Measurements from ENCODE around the gene GRHPR.

GRHPR gene

DNA sequence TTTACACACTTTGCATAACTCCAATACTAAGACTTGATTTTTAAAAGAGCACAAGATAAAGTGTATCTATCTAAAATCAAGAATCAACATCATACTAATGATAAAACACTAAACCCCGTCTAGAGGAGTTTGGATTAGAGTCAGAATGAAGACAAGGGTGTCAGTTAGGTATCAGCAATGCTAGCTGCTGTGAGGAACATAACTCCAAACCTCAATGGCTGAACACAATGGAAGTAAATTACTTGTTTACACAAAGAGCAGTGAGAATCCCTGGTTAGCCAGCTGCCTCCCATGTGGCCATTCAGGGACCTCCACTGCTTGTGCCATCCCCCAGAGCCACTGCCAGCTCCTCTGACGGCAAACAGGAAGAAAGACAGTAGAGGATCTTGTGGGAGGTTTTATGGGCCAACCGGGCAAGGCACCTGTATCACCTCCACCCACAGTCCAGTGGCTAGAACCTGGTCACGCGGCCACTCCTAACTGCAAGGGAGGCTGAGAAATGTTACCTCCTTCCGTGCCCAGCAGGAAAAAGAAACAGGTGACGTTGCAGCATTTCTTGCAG, 24.0 kb upstream of the GRHPR start:
- TF ChIP-seq, protein P1, sequence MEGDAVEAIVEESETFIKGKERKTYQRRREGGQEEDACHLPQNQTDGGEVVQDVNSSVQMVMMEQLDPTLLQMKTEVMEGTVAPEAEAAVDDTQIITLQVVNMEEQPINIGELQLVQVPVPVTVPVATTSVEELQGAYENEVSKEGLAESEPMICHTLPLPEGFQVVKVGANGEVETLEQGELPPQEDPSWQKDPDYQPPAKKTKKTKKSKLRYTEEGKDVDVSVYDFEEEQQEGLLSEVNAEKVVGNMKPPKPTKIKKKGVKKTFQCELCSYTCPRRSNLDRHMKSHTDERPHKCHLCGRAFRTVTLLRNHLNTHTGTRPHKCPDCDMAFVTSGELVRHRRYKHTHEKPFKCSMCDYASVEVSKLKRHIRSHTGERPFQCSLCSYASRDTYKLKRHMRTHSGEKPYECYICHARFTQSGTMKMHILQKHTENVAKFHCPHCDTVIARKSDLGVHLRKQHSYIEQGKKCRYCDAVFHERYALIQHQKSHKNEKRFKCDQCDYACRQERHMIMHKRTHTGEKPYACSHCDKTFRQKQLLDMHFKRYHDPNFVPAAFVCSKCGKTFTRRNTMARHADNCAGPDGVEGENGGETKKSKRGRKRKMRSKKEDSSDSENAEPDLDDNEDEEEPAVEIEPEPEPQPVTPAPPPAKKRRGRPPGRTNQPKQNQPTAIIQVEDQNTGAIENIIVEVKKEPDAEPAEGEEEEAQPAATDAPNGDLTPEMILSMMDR (IDR thresholded peaks at IDR 0.05; ENCODE audit: insufficient read depth, missing control alignments), result no peak
- DNase-seq (ENCODE audit: insufficient read length, low spot score), result no peak
- no peak for FAIRE-seq

DNA sequence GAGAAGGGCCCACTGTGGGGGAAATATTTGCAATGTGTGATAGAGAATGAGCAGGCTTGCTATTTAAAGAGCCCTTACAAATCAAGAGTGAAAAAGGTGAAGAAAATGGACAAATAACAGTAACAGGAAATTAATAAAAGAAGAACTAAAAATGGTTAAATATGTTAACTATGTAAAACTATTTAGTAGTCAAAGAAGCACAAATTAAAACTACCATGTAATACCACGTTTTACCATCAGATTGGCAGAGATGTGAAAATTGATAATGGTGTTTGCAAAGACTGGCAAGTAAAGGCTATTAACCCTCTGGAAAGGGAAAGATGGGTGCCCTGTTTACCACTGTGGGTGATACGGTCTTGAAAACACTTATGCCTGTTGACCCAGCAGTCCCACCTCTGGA, 23.2 kb upstream of the GRHPR start:
- DNase-seq (ENCODE audit: insufficient read length, low spot score), result no peak
- no peak for FAIRE-seq
- TF ChIP-seq, protein P1 (IDR thresholded peaks at IDR 0.05; ENCODE audit: insufficient read depth, missing control alignments), result no peak

DNA sequence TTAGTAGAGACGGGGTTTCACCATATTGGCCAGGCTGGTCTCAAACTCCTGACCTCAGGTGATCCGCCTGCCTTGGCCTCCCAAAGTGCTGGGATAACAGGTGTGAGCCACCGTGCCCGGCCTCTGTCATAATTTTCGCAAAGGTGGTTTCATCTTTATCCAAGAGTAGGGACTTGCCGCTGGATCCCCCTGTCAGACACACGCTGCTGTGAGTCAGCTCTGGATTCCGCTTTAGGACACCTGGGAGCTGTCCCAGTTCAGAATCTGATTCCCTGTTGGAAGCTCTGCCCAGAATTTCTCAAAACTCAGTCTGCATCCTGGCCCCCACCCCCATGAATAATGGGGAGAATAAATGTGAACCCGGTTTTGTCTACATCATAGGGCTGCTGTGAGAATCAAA, 17.9 kb upstream of the GRHPR start:
- TF ChIP-seq, protein P1 (IDR thresholded peaks at IDR 0.05; ENCODE audit: insufficient read depth, missing control alignments), result no peak
- DNase-seq (ENCODE audit: insufficient read length, low spot score) (no peak), FAIRE-seq (no peak)

DNA sequence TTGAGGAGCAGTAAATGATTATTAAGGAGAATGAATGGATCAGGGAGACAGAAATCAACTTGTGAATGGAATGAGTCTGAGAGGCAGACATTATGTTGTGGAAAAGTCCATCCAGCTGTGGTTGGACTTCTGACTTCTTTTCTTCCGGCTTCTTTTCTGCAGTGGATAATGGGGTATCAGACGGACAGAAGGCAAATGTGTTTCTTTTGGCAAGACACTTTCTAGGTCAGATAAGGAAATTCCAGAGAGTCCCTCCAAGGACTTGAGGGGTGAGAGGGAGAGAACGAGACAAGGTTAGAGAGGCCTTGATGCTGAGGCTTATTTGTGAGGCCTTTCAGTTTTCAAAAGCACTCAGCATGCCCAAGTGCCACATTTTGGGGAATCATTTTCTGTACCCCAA, 17.1 kb upstream of the GRHPR start:
- DNase-seq (ENCODE audit: insufficient read length, low spot score), result no peak
- TF ChIP-seq, protein P1 (IDR thresholded peaks at IDR 0.05; ENCODE audit: insufficient read depth, missing control alignments), result no peak
- FAIRE-seq, result no peak

DNA sequence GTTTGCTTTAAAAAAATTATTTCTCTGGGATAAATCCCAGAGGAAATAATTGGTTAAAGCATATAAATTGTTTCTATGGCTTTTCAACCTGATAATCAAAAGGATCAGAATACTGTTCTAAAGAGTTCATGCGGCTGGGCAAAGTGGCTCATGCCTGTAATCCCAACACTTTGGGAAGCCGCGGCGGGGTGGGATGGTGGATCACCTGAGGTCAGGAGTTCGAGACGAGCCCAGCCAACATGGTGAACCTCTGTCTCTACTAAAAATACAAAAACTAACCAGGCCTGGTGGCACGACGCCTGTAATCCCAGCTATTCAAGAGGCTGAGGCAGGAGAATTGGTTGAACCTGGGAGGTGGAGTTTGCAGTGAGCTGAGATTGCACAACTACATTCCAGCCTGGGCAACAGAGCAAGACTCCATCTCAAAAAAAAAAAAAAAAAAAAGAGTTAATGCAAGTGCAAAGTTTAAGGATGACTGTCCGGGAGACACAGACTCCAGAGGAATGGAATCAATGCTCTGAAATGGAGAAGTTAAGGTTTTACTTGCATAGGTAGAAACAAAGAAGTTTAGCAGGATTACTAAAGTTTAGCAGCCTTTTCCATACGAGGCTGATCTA, 16.6 kb upstream of the GRHPR start:
- FAIRE-seq (no peak), DNase-seq (ENCODE audit: insufficient read length, low spot score) (no peak)
- TF ChIP-seq, protein P1 (IDR thresholded peaks at IDR 0.05; ENCODE audit: insufficient read depth, missing control alignments), result no peak

DNA sequence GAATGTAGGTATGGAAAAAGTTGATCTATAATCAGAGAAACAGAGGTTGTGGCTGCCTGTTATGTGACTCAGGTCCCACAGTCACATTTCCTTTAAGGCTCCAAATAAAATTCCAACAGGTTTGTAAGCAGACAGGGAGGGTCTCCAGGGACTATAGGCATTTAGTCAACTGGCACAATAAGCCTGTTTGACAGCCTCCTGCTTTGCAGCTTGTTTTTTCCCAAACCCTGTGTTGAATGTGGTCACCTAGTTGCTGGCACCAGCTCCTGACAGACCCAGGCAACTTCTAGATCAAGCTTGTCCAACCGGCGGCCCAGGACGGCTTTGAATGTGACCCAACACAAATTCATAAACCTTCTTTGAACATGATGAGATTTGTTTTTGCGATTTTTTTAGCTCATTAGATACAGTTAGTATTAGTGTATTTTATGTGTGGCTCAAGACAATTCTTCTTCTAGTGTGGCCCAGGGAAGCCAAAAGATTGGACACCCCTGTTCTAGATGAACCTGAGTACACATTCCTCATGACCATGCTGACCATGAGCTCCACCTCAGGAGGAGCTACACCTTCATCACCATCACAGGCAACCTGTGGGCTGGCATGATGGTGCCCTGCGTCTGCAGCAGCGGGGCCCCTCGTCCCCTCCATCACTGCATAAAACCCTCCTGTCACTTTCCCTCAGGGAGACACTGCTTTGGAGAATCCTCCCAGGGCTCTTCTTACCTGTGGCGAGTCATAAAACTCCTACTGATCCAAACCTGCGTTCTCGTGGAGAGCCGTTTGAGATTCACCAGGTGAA, 15.7 kb upstream of the GRHPR start:
- DNase-seq (ENCODE audit: insufficient read length, low spot score) (no peak), FAIRE-seq (no peak)
- TF ChIP-seq, protein P1 (IDR thresholded peaks at IDR 0.05; ENCODE audit: insufficient read depth, missing control alignments), result no peak

DNA sequence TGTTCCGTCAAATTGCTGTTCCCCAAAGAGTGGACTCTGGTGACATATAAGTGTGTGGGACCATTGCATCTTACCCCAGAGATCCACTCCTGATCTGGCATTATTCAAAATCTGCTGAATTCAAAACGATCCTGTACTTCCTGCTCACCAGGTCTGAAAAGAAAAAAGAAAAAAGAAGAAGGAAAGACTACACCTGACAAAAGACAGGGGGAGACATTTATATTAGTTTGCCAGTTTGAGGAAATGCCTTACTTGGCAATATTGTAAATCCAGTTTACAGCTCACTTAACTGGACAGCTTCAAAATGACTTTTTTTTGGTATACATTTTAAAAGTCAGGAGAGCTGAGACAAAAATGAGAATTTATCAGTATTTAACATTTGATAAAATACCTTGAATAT, 15.0 kb upstream of the GRHPR start:
- TF ChIP-seq, protein P1 (IDR thresholded peaks at IDR 0.05; ENCODE audit: insufficient read depth, missing control alignments), result no peak
- no peak for DNase-seq (ENCODE audit: insufficient read length, low spot score)
- no peak for FAIRE-seq
